ENCODE measurements around the gene MRRF. TPM values are rescaled to one million over a fixed set of nuclear protein-coding genes. Genes with fewer than 3 reads are reported as not detected.

The MRRF gene
- total RNA-seq, 1 donor from 2014 or later = 21.7 TPM

- H3K36me3 Mint-ChIP-seq (ENCODE audit: low read depth) = peaks cover 4% of the 10 kb centered on the region
- peaks cover 3% of the 10 kb centered on the region for H3K9me3 Mint-ChIP-seq (ENCODE audit: low read depth)
- peaks cover 9% of the 10 kb centered on the region for H3K27me3 Mint-ChIP-seq (ENCODE audit: low read depth)
- H3K27ac Mint-ChIP-seq (ENCODE audit: unreplicated experiment) = no peak overlapping the region
- H3K4me1 Mint-ChIP-seq (ENCODE audit: low read depth) = peaks cover 19% of the 10 kb centered on the region
- TF ChIP-seq CTCF (IDR thresholded peaks at IDR 0.05) = no peak
- no peak overlapping the region for H3K4me3 Mint-ChIP-seq (ENCODE audit: unreplicated experiment)
- DNase-seq (ENCODE audit: low spot score) = peak; percentile 15
Measured at GRCh38 chr9:122371846-122372245, 107.2 kb downstream of the MRRF start.

GRCh38 chr9:122372856-122373845, 108.5 kb downstream of the MRRF start:
- H3K9me3 Mint-ChIP-seq (ENCODE audit: low read depth) = peaks cover 3% of the 10 kb centered on the region
- TF ChIP-seq CTCF (IDR thresholded peaks at IDR 0.05) = no peak
- H3K27ac Mint-ChIP-seq (ENCODE audit: unreplicated experiment) = no peak overlapping the region
- H3K4me3 Mint-ChIP-seq (ENCODE audit: unreplicated experiment) = no peak overlapping the region
- peaks cover 21% of the 10 kb centered on the region for H3K4me1 Mint-ChIP-seq (ENCODE audit: low read depth)
- DNase-seq (ENCODE audit: low spot score) = peak; percentile 83
- peaks cover 11% of the 10 kb centered on the region for H3K27me3 Mint-ChIP-seq (ENCODE audit: low read depth)
- H3K36me3 Mint-ChIP-seq (ENCODE audit: low read depth) = peaks cover 4% of the 10 kb centered on the region

- Mint-ChIP-seq H3K27me3 (ENCODE audit: low read depth) (peaks cover 11% of the 10 kb centered on the region), H3K36me3 (ENCODE audit: low read depth) (no peaks in the 10 kb centered on the region), H3K9me3 (ENCODE audit: low read depth) (no peaks in the 10 kb centered on the region), H3K4me3 (ENCODE audit: unreplicated experiment) (no peak overlapping the region), H3K4me1 (ENCODE audit: low read depth) (peaks cover 21% of the 10 kb centered on the region), H3K27ac (ENCODE audit: unreplicated experiment) (no peak overlapping the region)
- TF ChIP-seq CTCF (IDR thresholded peaks at IDR 0.05) = no peak
- DNase-seq (ENCODE audit: low spot score) = peak; percentile 72
Measured at GRCh38 chr9:122374885-122375420, 110.3 kb downstream of the MRRF start.

- Mint-ChIP-seq H3K9me3 (ENCODE audit: low read depth) (no peaks in the 10 kb centered on the region), H3K36me3 (ENCODE audit: low read depth) (no peaks in the 10 kb centered on the region), H3K4me1 (ENCODE audit: low read depth) (peaks cover 17% of the 10 kb centered on the region), H3K4me3 (ENCODE audit: unreplicated experiment) (no peak overlapping the region), H3K27me3 (ENCODE audit: low read depth) (peaks cover 5% of the 10 kb centered on the region), H3K27ac (ENCODE audit: unreplicated experiment) (no peak overlapping the region)
- TF ChIP-seq CTCF (IDR thresholded peaks at IDR 0.05) = no peak
- peak; percentile 25 for DNase-seq (ENCODE audit: low spot score)
Measured at GRCh38 chr9:122376796-122377195, 112.1 kb downstream of the MRRF start.

All from chondrocyte (in vitro differentiated cells).